Left lung (tissue), 10 donors: ENCODE results near the gene FOXP4. TPM values are rescaled to one million over a fixed set of nuclear protein-coding genes. Genes with fewer than 3 reads are reported as not detected.

Source experiments
- ATAC-seq: fragments of 200-7000 bp; cut with Tn5 transposase; one replicate; pipeline ENCODE4 v1.9.1; 2020; ENCODE audit warnings: moderate library complexity
- DNase-seq, 4 donors: peaks; one replicate each; pipeline ENCODE4 v3.0.0-alpha.2; 2013 to 2020
- H3K27ac ChIP-seq, 2 donors: fragments of 200-600 bp; sonication (generic) in 1 of 2; one replicate each; pipeline versions ENCODE4 v1.5.0 to v1.8.0; 2020 to 2021
- H3K27me3 ChIP-seq, 2 donors: fragments of 200-600 bp; sonication (generic) in 1 of 2; one replicate each; pipeline versions ENCODE4 v1.5.0 to v1.8.0; 2020 to 2021
- H3K36me3 ChIP-seq, 2 donors: fragments of 200-600 bp; sonication (generic) in 1 of 2; one replicate each; pipeline versions ENCODE4 v1.5.0 to v1.8.0; 2020 to 2021
- H3K4me1 ChIP-seq, 2 donors: fragments of 200-600 bp; one replicate each; pipeline ENCODE4 v1.8.0; 2021
- H3K4me3 ChIP-seq, 2 donors: fragments of 200-600 bp; sonication (generic) in 1 of 2; one replicate each; pipeline versions ENCODE4 v1.5.0 to v1.8.0; 2020 to 2021; ENCODE audit warnings: mild to moderate bottlenecking in 1 of 2
- H3K9me3 ChIP-seq, 2 donors: fragments of 200-600 bp; sonication (generic) in 1 of 2; one replicate each; pipeline versions ENCODE4 v1.5.0 to v1.8.0; 2020 to 2021
- CTCF ChIP-seq, 2 donors: fragments of 200-600 bp; sonication (generic) in 1 of 2; IDR thresholded peaks; one replicate each; pipeline versions ENCODE4 v1.5.0 to v1.8.0; 2021; ENCODE audit warnings: antibody characterized with exemption in 2 of 2
- intact Hi-C, 2 donors: fragments of 100-400 bp; cut with DNase I; formaldehyde crosslinking; loops; one replicate each; pipeline versions ENCODE4 v1.11.2 to v1.14.2; 2022
- polyA plus RNA-seq, 6 donors: library from polyadenylated mRNA; unstranded; fragments of 120-200 nt; gene quantifications; one replicate each; pipeline ENCODE4 v1.2.1, GENCODE V29; 2013; ENCODE audit not compliant: insufficient read length in 6 of 6
- total RNA-seq, 2 donors: library from RNA; stranded (reverse); fragmentation: NEBNext Ultra II Directional; extraction: Animal tissue kit (Norgen Biotek cat#: 25700); gene quantifications; one replicate each; pipeline ENCODE4 v1.2.1, GENCODE V29; 2021
- donor health status: DM: no; HTN: yes; CAD: no.
- donor health status: DM: no; HTN: no; CAD: no.

Gene FOXP4
- total and polyA plus RNA-seq, 8 donors, result 26.9 to 77.9 (median 60.2) TPM

GRCh38 chr6:41589223-41589622, 43.0 kb downstream of the FOXP4 start:
- intact Hi-C loops, result no loop called here
- Histone ChIP-seq H3K4me1 (no peaks in the 10 kb centered on the region), H3K4me3 (no peak overlapping the region), H3K27ac (no peak overlapping the region), H3K9me3 (no peaks in the 10 kb centered on the region), H3K36me3 (peaks cover 0 to 62% of the 10 kb centered on the region in 2 donors), H3K27me3 (no peaks in the 10 kb centered on the region)
- no peak for ATAC-seq
- no peak for TF ChIP-seq CTCF (IDR thresholded peaks at IDR 0.05)
- peak in 1 of 4 donors; percentile 33 for DNase-seq

GRCh38 chr6:41589636-41590622, 43.7 kb downstream of the FOXP4 start:
- H3K4me3 ChIP-seq, result no peak overlapping the region
- intact Hi-C loops, result loop anchor here in 1 of 2 donors (5.0 to 10.0 kb wide), 3 partner anchors 128 to 223 kb away; no protein-coding TSS in a partner anchor
- TF ChIP-seq CTCF (IDR thresholded peaks at IDR 0.05), result no peak
- H3K9me3 ChIP-seq, result no peaks in the 10 kb centered on the region
- H3K27me3 ChIP-seq, result no peaks in the 10 kb centered on the region
- H3K27ac ChIP-seq, result no peak overlapping the region
- ATAC-seq (no peak), DNase-seq (peak in 1 of 4 donors; percentile 76)
- H3K36me3 ChIP-seq, result peaks cover 0 to 62% of the 10 kb centered on the region in 2 donors
- H3K4me1 ChIP-seq, result no peaks in the 10 kb centered on the region

GRCh38 chr6:41591122-41591521, 44.9 kb downstream of the FOXP4 start:
- Histone ChIP-seq H3K4me1 (no peaks in the 10 kb centered on the region), H3K9me3 (no peaks in the 10 kb centered on the region), H3K27me3 (no peaks in the 10 kb centered on the region), H3K36me3 (peaks cover 0 to 68% of the 10 kb centered on the region in 2 donors), H3K4me3 (no peak overlapping the region), H3K27ac (no peak overlapping the region)
- DNase-seq (no peak), ATAC-seq (no peak)
- intact Hi-C loops, result loop anchor here in 1 of 2 donors (5.0 to 10.0 kb wide), 3 partner anchors 129 to 224 kb away; no protein-coding TSS in a partner anchor
- TF ChIP-seq CTCF (IDR thresholded peaks at IDR 0.05), result no peak

GRCh38 chr6:41591859-41592502, 45.8 kb downstream of the FOXP4 start:
- intact Hi-C loops, result loop anchor here in 1 of 2 donors (5.0 to 10.0 kb wide), 3 partner anchors 130 to 225 kb away; no protein-coding TSS in a partner anchor
- DNase-seq, result peak in 3 of 4 donors; percentile 60 to 69 (median 64)
- peak; percentile 88 for ATAC-seq
- Histone ChIP-seq H3K27ac (no peak overlapping the region), H3K4me1 (no peaks in the 10 kb centered on the region), H3K36me3 (peaks cover 0 to 73% of the 10 kb centered on the region in 2 donors), H3K27me3 (no peaks in the 10 kb centered on the region), H3K9me3 (no peaks in the 10 kb centered on the region), H3K4me3 (no peak overlapping the region)
- TF ChIP-seq CTCF (IDR thresholded peaks at IDR 0.05), result peak; percentile 92 to 93
